IPS DF 19.7 (cell line): ENCODE data around the gene IP6K1.
"Not testable (repeated sequence)": the region's sequence is repeated elsewhere in the genome, so short reads cannot be mapped to it uniquely, and the experiment has no call there.

Source experiments
- DNase-seq: peaks from one replicate; pipeline ENCODE4 v3.0.0-alpha.2; 2013; ENCODE audit warnings: low read depth, low spot score

The IP6K1 gene

GRCh38 chr3:49712166-49712565 is 74.2 kb downstream of the IP6K1 start:
- no peak for DNase-seq

- no peak for DNase-seq
Observed at GRCh38 chr3:49711489-49711888, 74.9 kb downstream of the IP6K1 start.

- DNase-seq = no peak
Observed at GRCh38 chr3:49709852-49710251, 76.5 kb downstream of the IP6K1 start.

- DNase-seq = no peak
Observed at GRCh38 chr3:49707113-49707480, 79.2 kb downstream of the IP6K1 start.

GRCh38 chr3:49706456-49707112 is 79.8 kb downstream of the IP6K1 start:
- no peak for DNase-seq

- no peak for DNase-seq
Observed at GRCh38 chr3:49705390-49705960, 80.9 kb downstream of the IP6K1 start.

- DNase-seq = no peak
Observed at GRCh38 chr3:49704629-49705028, 81.7 kb downstream of the IP6K1 start.

GRCh38 chr3:49703956-49704355 is 82.4 kb downstream of the IP6K1 start:
- DNase-seq = no peak

- DNase-seq = no peak
Observed at GRCh38 chr3:49703443-49703927, 82.9 kb downstream of the IP6K1 start.

- DNase-seq = no peak
Observed at GRCh38 chr3:49702672-49703071, 83.7 kb downstream of the IP6K1 start.

GRCh38 chr3:49701388-49702077 is 84.8 kb downstream of the IP6K1 start:
- no peak for DNase-seq

GRCh38 chr3:49700453-49701128 is 85.8 kb downstream of the IP6K1 start:
- no peak for DNase-seq

- no peak for DNase-seq
Observed at GRCh38 chr3:49700014-49700413, 86.3 kb downstream of the IP6K1 start.

- no peak for DNase-seq
Observed at GRCh38 chr3:49699281-49699979, 86.9 kb downstream of the IP6K1 start.

GRCh38 chr3:49695350-49696015 is 90.9 kb downstream of the IP6K1 start:
- DNase-seq = not testable (repeated sequence)

- DNase-seq = not testable (repeated sequence)
Observed at GRCh38 chr3:49694409-49695070, 91.8 kb downstream of the IP6K1 start.

GRCh38 chr3:49691481-49691880 is 94.9 kb downstream of the IP6K1 start:
- not testable (repeated sequence) for DNase-seq

GRCh38 chr3:49690856-49691255 is 95.5 kb downstream of the IP6K1 start:
- not testable (repeated sequence) for DNase-seq

- not testable (repeated sequence) for DNase-seq
Observed at GRCh38 chr3:49689908-49690624, 96.3 kb downstream of the IP6K1 start.
